Body of pancreas (tissue), 4 donors: ENCODE results near the gene DNAJC1. TPM values are rescaled to one million over a fixed set of nuclear protein-coding genes. Genes with fewer than 3 reads are reported as not detected.

ENCODE experiments used
- ATAC-seq: fragments of 150-250 bp; one replicate; pipeline ENCODE4 v1.9.1; 2016
- DNase-seq, 4 donors: peaks; one replicate each; pipeline ENCODE4 v3.0.0-alpha.2; 2019
- H3K27ac ChIP-seq, 4 donors: fragments of 200-600 bp; sonication (generic); 1 replicate in 3 of 4; 2 replicates in 1 of 4; pipeline versions ENCODE4 v1.5.1 to v1.6.1; 2016 to 2019; ENCODE audit warnings: mild to moderate bottlenecking in 1 of 4, mixed read lengths in 1 of 4, moderate library complexity in 1 of 4
- H3K27me3 ChIP-seq, 2 donors: fragments of 200-600 bp; sonication (generic); one replicate each; pipeline ENCODE4 v1.6.0; 2016; ENCODE audit warnings: mild to moderate bottlenecking in 1 of 2
- H3K36me3 ChIP-seq, 2 donors: fragments of 200-600 bp; sonication (generic); replicated peaks in 1 of 2; 2 replicates each; pipeline ENCODE4 v1.5.1; 2016; ENCODE audit warnings: low read depth in 2 of 2; ENCODE audit not compliant: insufficient read depth in 1 of 2
- H3K4me1 ChIP-seq: fragments of 200-600 bp; sonication (generic); one replicate; pipeline ENCODE4 v1.6.0; 2016
- H3K4me3 ChIP-seq, 2 donors: fragments of 200-600 bp; sonication (generic); 1 replicate in 1 of 2; 2 replicates in 1 of 2; pipeline ENCODE4 v1.5.1; 2016 to 2019
- H3K9me3 ChIP-seq, 3 donors: fragments of 200-600 bp; sonication (generic); 1 replicate in 2 of 3; 2 replicates in 1 of 3; pipeline ENCODE4 v1.5.1; 2016
- CTCF ChIP-seq, 7 experiments: fragments of 450-650 bp in 4 of 7; fragments of 200-600 bp in 3 of 7; sonication (generic) in 3 of 7; IDR thresholded peaks; one replicate each; pipeline ENCODE4 v1.5.1; 2016 to 2019; ENCODE audit warnings: antibody characterized with exemption in 7 of 7
- POLR2A ChIP-seq, 3 donors: fragments of 450-650 bp; IDR thresholded peaks; one replicate each; pipeline ENCODE4 v1.6.1; 2016; ENCODE audit warnings: antibody characterized with exemption in 3 of 3, mild to moderate bottlenecking in 2 of 3
- WGBS, 2 donors: methylation state at CpG; one replicate each; pipeline ENCODE4 v1.1.5; 2017; 5-methylcytosine and 5-hydroxymethylcytosine counted together
- intact Hi-C: fragments of 100-400 bp; cut with DNase I; formaldehyde crosslinking; loops from one replicate; pipeline ENCODE4 v1.15.1; 2023
- total RNA-seq, 2 donors: library from RNA; depleted of rRNA; stranded (reverse); fragments of >200 nt; gene quantifications; one replicate each; pipeline ENCODE4 v1.1.0, GENCODE V29; 2016

The DNAJC1 gene
- total RNA-seq, 2 donors from 2014 or later = 45.7 to 90.3 TPM

DNA sequence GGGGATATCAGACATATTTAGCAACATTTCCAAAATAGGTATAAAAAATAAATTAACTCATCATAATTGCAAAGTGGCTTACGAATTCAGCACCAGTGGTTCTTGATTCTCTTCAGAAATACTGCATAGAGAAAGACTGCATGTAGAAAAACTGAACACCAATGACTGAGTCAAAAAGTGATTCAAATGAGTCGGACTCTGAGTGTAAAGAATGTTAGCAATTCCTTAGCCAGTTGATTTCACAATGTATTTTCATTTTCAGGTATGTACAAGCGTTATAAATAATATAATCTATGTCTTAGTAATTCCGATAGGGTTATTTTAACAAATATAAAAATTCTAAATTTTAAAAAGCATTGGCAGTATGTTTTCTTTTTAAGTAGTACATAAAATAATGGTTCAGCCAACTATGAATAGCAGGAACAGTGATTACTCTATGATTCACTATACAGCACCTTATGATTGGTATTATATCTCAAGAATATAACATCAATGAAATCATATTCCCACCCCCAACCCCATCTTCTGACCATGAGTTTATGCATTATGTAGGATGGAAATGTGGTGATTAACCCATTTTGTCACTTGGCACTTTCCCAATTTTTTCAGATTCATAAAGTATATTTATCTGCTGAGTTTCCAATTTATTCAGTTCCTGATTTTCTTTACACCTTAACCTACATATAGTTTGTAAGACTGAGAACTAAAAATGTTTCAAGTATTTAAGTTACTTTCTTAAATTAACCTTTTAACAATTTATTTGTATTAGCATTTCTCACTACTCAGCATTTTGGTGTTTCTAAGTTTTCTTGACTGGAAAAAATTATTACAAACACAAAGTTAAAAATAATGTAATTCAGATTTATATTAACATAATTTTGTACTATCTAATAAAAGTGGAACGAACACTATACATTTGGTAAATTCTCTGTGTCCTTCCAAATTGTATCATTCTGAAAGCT lies 33.9 kb downstream of the DNAJC1 start:
- TF ChIP-seq CTCF (IDR thresholded peaks at IDR 0.05) (no peak), POLR2A (IDR thresholded peaks at IDR 0.05) (no peak)
- peaks cover 14% of the 10 kb centered on the region for H3K4me1 ChIP-seq
- H3K36me3 ChIP-seq = no peaks in the 10 kb centered on the region
- ATAC-seq (no peak), DNase-seq (no peak)
- H3K27ac ChIP-seq = no peak overlapping the region
- H3K9me3 ChIP-seq = no peaks in the 10 kb centered on the region
- no peak overlapping the region for H3K4me3 ChIP-seq
- H3K27me3 ChIP-seq = no peaks in the 10 kb centered on the region
- 95% methylated on average over 5 of the region's 5 CpGs for WGBS, 2 donors
- intact Hi-C loops = no loop called here

DNA sequence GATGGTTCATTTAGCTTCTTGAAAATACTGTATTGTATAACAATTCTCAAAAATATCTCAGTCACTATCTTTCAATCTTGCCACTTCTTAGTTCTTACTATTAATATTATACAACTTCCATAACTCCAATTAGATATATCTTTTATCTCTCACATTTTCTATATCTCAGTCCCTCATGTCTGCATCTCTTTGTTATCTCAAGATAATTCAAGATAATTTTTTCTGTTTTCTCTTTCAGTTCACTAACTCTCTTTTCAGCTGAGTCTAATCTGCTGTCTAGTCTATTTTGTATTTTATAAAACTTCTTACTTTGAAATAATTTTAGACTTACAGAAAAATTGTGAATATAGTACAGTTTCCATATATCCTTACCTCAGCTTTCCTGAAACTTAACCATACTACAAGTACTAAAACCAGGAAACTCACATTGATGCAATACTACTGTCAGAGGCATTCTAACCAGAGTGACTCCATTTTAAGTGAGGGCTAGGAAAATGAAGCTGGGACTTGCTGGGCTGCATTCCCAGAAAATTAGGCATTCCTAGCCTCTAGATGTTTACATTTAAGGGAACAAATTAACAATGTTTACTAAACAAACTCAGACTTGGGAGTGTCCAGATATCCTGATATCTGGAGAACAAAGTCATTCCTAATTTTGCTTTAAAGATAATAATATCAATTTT lies 38.4 kb downstream of the DNAJC1 start:
- Histone ChIP-seq H3K36me3 (no peaks in the 10 kb centered on the region), H3K27me3 (no peaks in the 10 kb centered on the region), H3K4me3 (no peak overlapping the region), H3K27ac (no peak overlapping the region), H3K4me1 (no peaks in the 10 kb centered on the region), H3K9me3 (no peaks in the 10 kb centered on the region)
- ATAC-seq (no peak), DNase-seq (no peak)
- intact Hi-C loops = no loop called here
- TF ChIP-seq POLR2A (IDR thresholded peaks at IDR 0.05) = no peak
- TF ChIP-seq CTCF (IDR thresholded peaks at IDR 0.05) = no peak

GRCh38 chr10:21962358-21962757 lies 41.2 kb downstream of the DNAJC1 start:
- intact Hi-C loops = no loop called here
- H3K36me3 ChIP-seq = no peaks in the 10 kb centered on the region
- no peaks in the 10 kb centered on the region for H3K27me3 ChIP-seq
- no peak overlapping the region for H3K4me3 ChIP-seq
- DNase-seq = no peak
- H3K27ac ChIP-seq = no peak overlapping the region
- TF ChIP-seq CTCF (IDR thresholded peaks at IDR 0.05) (no peak), POLR2A (IDR thresholded peaks at IDR 0.05) (no peak)
- no peak for ATAC-seq
- no peaks in the 10 kb centered on the region for H3K4me1 ChIP-seq
- WGBS, 2 donors = 96 to 99% methylated on average over 5 of the region's 5 CpGs
- no peaks in the 10 kb centered on the region for H3K9me3 ChIP-seq

DNA sequence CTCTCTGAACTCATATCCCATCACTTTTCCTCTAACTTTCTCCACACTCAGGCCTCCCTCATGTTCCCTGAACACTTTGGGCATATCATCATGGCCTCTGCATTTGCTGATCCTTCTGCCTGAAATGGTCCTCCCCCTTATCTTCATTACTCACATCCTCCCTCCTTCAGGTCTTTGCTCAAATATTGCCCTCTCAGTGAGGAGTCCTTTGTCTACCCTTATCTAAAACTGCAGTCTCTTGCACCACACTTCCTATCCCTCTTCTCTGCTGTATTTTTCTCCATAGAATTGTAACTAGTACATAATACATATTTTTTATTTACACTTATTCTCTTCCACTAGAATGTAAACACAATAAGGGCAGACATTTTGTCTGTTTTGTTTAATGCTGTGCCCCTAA lies 41.7 kb downstream of the DNAJC1 start:
- H3K36me3 ChIP-seq = no peaks in the 10 kb centered on the region
- ATAC-seq (no peak), DNase-seq (no peak)
- H3K27me3 ChIP-seq = no peaks in the 10 kb centered on the region
- H3K4me3 ChIP-seq = no peak overlapping the region
- no peak for TF ChIP-seq POLR2A (IDR thresholded peaks at IDR 0.05)
- TF ChIP-seq CTCF (IDR thresholded peaks at IDR 0.05) = no peak
- no peaks in the 10 kb centered on the region for H3K9me3 ChIP-seq
- H3K4me1 ChIP-seq = no peaks in the 10 kb centered on the region
- intact Hi-C loops = no loop called here
- H3K27ac ChIP-seq = no peak overlapping the region
